D341Med (cell line): Measurements from ENCODE around the gene NSMF.
"Not testable (repeated sequence)": the region's sequence is repeated elsewhere in the genome, so short reads cannot be mapped to it uniquely, and the experiment has no call there.

Experiments
- DNase-seq: peaks from one replicate; pipeline ENCODE4 v3.0.0; 2012; ENCODE audit warnings: low spot score

NSMF gene

GRCh38 chr9:137457406-137458193, 1.5 kb downstream of the NSMF start:
- no peak for DNase-seq

- DNase-seq = no peak
These were observed 2.2 kb downstream of the NSMF start for GRCh38 chr9:137456864-137457405.

GRCh38 chr9:137456061-137456863, 2.9 kb downstream of the NSMF start:
- no peak for DNase-seq

- DNase-seq = no peak
These were observed 3.7 kb downstream of the NSMF start for GRCh38 chr9:137455359-137455991.

GRCh38 chr9:137454597-137455358, 4.4 kb downstream of the NSMF start:
- DNase-seq = no peak

- no peak for DNase-seq
These were observed 5.0 kb downstream of the NSMF start for GRCh38 chr9:137454145-137454596.

- DNase-seq = peak; percentile 83
These were observed 5.5 kb downstream of the NSMF start for GRCh38 chr9:137453643-137454081.

- no peak for DNase-seq
These were observed 6.1 kb downstream of the NSMF start for GRCh38 chr9:137452761-137453642.

- no peak for DNase-seq
These were observed 7.0 kb downstream of the NSMF start for GRCh38 chr9:137452006-137452760.

GRCh38 chr9:137451264-137452005, 7.7 kb downstream of the NSMF start:
- not testable (repeated sequence) for DNase-seq

GRCh38 chr9:137450539-137451222, 8.5 kb downstream of the NSMF start:
- DNase-seq = not testable (repeated sequence)

GRCh38 chr9:137449931-137450538, 9.1 kb downstream of the NSMF start:
- no peak for DNase-seq

- DNase-seq = no peak
These were observed 9.9 kb downstream of the NSMF start for GRCh38 chr9:137449081-137449844.

- DNase-seq = no peak
These were observed 10.6 kb downstream of the NSMF start for GRCh38 chr9:137448602-137448962.

GRCh38 chr9:137447722-137448601, 11.2 kb downstream of the NSMF start:
- no peak for DNase-seq

- DNase-seq = no peak
These were observed 12.2 kb downstream of the NSMF start for GRCh38 chr9:137446851-137447471.
